GM19328 (cell line): ENCODE results near the gene VPS25.
"Not testable (repeated sequence)": the region's sequence is repeated elsewhere in the genome, so short reads cannot be mapped to it uniquely, and the experiment has no call there.

Experiments used
- ATAC-seq: cut with Tn5 transposase; IDR thresholded peaks from one replicate; pipeline ENCODE4 v1.9.1; 2021; ENCODE audit warnings: mild to moderate bottlenecking, moderate library complexity; ENCODE audit not compliant: unreplicated experiment

VPS25 gene

DNA sequence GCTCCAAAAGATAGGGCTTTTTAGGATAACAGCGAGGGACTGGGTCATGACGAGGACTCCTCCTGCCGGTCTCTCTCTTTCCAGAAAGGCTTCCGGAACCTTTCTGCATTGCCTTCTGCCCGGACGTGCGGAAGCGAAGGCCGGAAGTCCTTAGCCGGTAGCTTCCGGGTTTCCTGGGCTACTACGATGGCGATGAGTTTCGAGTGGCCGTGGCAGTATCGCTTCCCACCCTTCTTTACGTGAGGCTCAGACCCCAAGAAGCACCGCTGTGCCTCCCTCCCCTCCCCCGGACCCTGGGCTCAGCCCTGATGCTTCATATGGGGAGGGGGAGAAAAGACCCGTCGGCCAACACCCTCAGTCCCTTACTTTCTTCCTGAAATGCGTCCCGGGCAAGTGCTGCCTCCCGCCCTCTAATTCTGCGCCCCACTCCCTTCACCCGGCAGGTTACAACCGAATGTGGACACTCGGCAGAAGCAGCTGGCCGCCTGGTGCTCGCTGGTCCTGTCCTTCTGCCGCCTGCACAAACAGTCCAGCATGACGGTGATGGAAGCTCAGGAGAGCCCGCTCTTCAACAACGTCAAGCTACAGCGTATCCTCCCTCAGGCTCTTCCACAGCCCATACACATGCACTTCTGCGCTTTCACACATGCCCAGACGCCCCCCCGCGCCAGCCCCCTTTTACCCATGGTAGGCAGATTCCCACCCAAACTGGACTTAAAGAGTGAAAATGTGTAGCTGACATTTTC is at the start of gene VPS25:
TSS of gene VPS25 (plus strand) at position 160 of the 746 bp plus-strand sequence. CDS start at position 187, 27 bp downstream.
- ATAC-seq: no peak

DNA sequence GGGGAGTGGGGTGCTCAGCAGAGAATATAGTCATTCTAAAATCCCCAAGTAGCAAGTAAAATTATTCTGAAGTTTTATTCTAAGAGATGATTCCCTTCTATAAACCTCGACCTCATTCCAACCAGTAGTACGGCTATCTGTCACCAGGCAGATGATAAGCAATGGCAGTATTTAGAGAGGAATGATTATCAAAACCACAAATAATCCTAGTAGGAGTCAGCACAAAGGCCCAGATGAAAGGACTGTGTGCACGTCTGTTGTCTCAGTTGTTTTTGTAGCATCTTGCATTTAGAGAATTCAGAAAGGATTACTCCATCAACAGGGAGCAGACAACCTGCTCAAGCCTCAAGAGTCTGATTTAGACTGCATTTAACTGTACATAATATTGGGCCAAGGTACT is 49.6 kb upstream of the VPS25 start:
- ATAC-seq: no peak

DNA sequence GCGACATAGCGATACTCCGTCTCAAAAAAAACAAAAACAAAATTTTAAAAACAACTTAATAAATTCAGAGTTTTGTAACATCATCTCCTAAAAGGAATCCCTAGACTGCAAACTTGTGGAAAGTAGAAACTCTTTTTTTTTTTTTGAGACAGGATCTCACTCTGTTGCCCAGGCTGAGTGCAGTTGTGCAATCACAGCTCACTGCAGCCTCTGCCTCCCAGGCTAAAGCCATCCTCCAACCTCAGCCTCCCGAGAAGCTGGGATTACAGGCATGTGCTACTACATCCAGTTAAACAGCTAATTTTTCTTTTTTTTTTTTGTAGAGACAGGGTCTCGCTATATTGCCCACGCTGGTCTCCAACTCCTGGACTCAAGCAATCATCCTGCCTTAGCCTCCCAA is 48.1 kb upstream of the VPS25 start:
- no peak for ATAC-seq

DNA sequence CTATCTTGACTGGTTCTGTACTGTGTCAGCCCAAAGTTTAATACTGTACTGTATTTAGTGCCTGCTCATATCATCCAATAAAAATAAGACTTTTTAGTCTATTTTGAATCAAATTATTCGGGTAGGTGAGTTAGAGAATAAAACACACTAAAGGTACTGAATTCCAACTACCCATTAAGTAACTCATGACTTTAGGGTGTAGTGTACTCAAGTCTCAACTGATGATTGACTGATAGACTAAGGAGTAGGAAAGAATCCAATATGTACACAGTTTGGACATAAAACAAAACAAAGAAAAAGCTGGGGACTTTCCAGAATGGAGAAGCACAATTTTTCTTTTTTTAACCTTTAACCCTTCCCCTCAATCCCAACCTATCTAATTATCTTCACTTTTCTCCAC is 32.5 kb upstream of the VPS25 start:
- ATAC-seq: no peak

DNA sequence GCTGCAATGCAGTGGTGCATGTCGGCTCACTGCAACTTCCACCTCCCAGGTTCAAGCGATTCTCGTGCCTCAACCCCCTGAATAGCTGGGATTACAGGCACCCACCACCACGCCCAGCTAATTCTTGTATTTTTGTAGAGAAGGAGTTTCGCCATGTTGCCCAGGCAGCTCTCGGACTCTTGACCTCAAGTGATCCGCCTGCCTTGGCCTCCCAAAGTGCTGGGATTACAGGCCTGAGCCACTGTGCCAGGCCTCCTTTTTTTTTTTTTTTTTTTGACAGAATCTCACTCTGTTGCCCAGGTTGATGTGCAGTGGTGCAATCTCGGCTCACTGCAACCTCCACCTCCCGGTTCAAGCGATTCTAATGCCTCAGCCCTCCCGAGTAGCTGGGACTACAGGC is 30.3 kb upstream of the VPS25 start:
- ATAC-seq: not testable (repeated sequence)

DNA sequence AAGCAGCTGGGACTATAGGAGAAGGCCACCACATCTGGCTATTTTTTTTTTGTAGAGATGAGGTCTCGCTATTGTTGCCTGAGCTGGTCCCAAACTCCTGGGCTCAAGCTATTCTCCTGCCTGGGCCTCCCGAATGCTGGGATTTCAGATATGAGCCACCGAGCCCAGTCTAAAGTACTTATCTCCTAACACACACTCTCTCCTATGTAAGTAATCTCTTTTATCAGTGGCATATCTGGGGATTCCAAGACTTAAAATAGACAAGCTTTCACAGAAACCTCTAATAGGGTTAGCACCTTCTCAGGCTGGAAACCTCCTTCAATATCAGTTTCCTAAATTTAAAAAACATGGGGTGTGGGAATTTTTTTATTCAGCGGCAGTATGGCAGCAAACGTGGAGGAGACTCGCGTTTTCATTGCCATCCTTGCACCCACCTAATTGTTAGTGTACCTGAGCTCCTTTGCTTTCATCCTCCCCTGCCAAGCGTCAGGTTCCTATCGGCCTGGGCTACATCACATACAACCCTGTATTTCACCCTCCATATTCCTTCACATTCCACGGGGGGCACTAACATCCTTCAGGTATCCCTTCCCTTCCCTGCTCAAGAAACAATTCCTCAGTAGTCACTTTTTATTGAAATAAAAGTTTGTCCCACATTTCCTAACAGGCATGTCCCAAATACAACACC is 29.5 kb upstream of the VPS25 start:
- no peak for ATAC-seq

DNA sequence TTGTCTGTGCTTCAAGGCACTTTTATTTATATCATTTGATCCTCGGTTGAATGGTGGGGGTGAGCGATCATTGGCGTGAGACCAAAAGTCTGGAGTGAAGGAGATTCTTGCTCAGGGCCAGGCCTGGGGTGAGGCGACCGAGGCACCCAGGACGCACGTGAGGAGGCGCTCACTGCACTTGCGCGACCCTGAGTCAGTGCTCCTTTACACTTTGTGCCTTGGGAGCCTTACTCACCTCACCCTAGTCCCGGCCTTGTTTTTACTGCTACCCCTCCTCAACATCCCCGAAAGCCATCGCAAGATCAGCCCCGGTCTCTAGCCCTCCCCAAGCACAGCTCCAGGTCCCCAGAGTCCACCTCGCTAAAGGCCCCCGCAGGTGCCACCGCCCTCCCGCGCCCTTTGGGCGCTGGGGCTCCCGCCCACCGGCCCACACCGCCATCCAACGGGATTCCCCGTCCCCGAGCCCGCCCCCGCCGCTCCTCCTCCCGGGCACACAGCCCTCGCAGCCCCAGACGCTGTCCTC is 28.9 kb upstream of the VPS25 start:
- peak; percentile 51 for ATAC-seq

DNA sequence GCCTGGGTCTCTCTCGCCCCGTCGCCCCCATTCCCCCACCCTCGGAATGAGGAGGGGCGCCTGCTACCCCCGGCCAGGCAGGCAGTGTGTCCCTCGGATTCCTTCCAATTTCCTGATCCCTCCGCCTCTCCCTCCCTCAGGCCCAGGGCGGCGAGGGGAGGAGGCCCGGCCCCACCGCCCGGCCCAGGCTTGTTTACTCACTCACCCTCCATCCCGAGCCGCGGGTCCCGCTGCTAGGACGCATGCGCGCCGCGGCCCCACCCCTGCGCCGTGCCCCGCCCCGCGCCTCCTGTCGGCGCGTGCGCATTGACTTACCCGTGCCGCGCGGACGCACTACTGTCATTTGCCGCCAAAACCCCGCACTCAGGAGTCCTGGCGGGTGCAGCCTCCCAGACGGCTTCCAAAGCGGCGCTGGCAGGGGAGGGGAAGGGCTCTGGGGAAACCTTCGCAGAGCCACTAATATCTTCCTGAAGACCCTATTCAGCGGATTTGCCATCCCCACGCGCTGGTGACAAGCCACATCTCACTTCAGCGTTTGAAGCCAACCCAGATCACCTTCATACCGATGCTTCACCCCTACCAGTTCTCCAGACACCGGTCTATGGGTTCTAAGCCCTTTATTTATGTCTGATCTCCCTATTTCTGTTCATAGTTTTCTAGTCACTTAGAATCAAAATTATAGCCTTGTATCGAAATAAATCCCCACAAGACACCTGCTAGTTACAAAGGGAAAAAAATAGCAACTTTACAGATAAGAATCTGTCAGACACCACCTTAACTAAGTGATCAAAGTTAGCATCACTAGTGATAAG is 28.2 kb upstream of the VPS25 start, which contains the start of gene EZH1:
TSS of gene EZH1 (minus strand) at position 235 of the 812 bp plus-strand sequence. CDS start 16,099 bp downstream, outside the sequence.
- peak; percentile 79 for ATAC-seq

DNA sequence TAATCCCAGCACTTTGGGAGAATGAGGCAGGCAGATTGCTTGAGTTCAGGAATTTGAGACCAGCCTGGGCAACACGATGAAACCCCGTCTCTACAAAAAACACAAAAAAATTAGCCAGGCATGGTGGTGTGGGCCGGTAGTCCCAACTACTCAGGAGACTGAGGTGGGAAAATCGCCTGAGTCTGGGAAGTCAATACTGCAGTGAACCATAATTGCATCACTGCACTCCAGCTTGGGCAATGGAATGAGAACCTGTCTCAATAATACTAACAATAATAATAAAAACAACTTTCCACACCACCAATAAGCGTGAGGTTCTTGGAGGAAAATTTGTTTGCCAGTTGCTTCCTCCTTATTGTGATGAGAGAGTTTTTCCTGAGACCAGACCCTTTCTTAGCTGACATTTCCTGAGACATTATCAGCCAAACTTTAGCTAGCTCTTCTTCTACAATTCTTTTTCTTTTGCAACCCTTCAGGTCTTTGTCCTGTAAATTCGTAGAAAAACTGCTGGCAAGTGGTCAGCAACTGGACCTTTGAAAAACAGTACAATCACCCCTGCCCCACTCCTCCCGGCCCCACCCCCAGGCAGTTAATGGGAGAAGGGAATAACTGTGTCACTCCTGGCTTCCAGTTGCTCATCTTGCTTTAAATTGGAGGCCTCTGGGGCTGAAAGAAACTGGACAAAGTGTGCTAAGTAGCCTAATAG is 24.9 kb upstream of the VPS25 start:
- no peak for ATAC-seq

DNA sequence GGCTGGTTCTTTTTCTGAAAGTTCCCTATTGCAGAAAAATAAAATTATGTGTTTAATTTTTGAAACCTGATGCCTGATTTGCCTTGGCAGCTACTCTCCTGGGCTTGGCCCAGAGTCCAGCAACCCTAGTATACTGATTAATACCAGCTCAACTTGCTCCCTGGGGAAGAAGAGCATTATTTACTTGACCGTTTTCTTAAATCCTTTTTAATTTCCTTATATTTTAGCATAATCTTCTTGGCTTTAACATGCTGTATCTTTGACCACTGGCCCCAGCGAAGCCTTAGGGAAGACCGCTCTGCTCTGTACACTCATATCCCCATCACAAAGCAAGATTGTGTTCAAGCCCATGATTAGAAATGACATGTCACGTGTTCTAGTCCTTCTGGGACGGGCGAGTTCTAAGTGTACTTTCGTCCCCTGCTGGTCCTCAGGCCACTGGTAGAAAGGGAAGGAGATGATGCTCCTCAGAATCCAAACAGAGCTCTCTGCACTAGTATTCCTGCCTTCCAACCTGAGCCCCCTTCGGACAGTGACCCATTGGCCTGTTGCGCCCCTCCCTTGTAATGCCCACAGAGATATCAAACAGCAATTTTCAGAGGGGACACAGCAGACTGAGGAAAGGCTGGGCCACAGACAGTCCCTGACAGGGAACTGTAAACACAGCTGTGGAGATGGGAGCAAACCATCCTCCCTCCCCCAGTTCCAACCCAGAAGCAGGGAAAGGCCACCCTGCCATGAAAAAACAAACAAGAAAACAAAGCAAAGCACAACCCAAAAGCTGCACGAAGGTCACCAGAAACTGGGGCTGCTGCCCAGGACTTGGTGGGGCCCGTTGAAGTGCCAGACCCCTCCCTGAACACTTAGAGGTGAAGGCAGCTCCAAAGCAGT is 24.1 kb upstream of the VPS25 start:
- ATAC-seq: no peak

DNA sequence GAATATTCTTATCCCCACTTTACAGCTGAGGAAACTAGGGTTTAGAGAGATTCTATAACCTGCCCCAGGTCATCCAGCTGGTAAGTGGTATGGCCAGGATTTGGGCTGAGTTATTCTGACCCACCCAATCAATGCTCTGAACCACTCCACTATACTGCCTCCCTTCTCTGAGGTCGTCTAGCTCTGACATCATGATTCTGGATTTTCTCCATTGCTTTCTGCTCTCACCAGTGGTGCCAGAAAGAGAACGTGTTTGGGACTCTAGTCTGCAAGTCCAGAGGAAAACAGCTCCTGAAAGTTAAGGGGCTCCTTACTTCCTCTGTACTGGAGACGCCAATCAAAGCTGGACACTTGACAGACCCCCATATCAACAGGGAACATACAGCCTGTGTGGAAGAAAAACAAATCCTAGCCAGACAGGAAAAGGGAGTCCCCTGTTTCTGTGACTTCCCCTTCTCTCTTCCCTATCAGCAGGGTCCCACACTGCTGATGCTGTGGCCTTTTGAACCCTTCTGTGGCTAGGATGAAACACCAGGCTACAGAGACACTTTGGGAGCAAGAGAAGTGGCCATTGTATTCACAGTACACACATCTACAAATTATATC is 22.4 kb upstream of the VPS25 start:
- no peak for ATAC-seq

DNA sequence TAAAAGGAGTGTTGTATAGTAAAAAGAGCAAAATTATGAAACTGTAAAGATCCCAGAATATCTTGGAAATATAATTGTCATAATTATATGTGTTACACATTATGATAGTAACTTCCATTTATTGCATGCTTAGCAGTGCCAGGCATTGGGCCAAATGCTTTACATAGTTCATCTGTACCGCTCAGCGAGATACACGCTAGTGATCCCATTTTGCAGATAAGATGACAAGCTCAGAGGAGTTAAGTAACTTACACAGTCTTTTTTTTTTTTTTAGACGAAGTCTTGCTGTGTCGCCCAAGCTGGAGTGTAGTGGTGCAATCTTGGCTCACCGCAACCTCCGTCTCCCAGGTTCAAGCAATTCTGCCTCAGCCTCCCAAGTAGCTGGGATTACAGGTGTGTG is 21.6 kb upstream of the VPS25 start:
- no peak for ATAC-seq

DNA sequence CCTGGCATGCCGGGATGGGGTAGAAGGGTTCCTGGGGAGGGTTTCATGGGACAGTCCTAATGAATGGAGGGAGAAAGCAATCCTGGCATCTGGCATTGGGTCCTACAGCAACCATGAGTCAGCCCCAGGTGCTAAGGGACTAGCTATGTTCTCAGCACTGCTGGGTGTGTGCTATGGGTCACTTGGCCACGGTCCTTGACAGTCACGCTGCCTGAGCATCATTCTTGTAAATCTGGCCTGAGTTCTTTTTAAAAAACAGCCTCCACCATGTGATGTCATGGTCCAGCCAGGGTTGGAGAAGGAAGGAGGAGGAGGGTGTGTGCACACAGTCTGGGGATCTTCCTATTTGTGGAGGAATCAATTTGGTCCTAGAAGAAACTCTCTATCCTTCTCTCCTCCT is 18.5 kb upstream of the VPS25 start:
- ATAC-seq: no peak

DNA sequence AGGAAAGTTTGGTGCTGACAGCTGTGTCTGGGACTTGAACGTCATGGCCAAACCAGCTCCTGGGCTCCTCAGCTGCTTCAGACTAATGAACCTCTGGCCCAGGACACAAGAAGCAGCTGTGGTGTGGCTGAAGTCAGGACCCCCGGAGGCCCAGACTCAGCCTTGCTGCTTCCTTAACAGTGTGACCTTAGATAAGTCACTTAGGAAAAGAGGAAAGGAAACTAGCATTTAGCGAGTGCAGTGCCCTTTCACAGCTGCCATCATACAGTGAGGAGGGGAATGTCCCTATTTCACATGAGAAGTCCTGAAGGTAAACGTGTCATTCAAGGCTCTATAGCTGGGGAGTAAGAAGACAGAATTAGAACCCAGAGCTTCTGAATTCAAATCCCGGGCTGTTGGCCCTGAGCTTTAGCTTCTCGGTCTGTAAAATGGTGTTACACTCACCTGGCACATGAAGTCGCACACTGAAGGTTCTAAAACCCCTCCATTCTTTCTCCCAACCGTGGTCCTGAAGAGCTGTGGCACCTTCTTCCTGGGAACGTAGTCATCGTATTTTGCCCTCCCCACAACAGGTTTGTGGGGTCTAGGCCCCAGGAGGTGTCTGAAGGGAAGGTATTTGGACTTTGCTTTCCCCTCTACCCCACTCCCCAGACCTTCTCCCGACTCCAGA is 13.1 kb upstream of the VPS25 start:
- ATAC-seq: no peak

DNA sequence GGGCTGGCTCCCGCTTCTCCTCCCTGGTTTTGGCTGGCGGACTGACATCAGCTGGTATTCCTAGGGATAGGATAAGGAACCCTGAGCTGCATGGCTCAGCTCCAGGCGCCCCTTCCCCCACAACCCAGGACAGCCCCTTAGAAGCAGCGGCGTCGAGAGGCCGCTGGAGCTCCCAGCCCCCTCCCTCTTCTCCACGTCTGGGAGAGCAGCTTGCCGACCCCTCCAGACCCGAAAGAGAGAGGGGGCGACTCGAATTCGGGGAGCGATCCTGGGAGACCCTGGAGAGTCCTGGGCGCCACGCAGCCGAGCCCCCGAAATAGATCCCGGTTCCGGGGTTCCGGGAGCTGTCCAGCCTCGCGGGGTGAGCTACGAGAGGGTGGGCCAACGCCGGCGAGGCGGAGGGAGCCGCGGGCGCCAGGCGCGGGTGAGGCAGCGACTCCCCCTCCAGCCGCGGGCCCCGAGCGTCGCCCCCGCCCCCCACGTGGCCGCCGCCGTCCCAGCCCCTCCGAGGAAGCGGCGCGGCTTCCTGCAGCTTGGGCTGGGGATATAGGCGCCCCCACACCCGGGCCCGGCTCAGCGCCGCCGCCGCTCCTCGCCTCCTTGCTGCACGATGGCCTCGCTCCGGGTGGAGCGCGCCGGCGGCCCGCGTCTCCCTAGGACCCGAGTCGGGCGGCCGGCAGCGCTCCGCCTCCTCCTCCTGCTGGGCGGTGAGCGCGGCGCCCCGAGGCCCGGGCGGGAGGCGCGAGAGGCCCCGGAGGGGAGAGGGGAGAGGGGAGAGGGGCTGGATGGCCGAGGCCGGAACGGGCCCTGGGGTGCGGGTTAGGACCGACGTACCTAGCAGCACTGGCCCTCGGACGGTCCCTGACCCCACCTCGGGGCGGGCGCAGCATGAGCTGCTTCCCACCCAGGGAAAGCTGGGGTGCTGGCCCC is 12.3 kb upstream of the VPS25 start, which contains the start of gene RAMP2:
TSS of gene RAMP2 (plus strand) at position 576 of the 930 bp plus-strand sequence. CDS start at position 611, 35 bp downstream.
- ATAC-seq: no peak

DNA sequence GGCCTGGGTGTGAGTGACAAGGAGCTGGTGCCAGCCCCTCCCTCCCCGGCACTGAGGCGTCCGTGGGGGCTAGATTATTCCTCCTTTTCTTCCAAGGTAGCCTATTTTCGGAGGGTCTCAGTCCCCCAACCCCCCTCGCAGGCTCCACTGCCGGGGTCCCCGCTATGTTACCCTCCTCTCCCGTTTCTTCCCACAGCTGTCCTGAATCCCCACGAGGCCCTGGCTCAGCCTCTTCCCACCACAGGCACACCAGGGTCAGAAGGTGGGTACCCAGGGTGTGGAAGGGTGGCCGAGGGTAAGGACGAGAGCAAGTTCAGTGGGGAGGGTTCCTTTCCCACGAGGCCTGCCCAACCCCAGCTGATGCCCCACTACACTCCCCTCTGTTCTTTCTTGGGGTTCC is 11.6 kb upstream of the VPS25 start:
- ATAC-seq: no peak

DNA sequence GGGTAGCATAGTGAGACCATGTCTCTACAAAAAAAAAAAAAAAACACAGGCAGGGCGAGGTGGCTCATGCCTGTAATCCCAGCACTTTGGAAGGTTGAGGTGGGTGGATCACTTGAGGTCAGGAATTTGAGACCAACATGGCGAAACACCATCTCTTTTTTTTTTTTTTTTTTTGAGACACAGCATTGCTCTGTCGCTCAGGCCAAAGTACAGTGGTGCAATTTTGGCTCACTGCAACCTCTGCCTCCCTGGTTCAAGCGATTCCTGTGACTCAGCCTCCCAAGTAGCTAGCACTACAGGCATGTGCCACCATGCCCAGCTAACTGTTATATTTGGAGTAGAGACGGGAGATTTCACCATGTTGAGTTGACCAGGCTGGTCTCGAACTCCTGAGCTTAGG is 7.1 kb upstream of the VPS25 start:
- no peak for ATAC-seq

DNA sequence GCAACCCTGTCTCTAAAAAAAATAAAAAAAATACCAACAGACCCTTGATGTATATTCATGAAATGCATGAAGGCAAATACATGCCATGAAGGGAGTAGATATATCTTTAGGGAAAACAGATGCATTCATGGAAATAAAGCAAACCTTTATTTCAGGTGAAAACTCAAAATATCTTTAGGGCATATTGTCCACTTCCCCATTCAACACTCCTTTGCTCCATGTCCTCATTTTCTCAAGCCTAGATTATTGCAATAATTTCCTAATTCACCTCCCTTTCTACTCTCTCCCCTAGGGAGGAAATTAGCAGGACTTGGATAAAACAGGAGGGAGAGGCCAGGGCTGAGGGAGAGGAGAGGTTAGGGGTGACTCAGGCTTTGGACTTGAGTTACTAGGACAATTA is 5.7 kb upstream of the VPS25 start:
- ATAC-seq: no peak
